Measurements from ENCODE around the gene PTTG1IP. TPM values are rescaled to one million over a fixed set of nuclear protein-coding genes. Genes with fewer than 3 reads are reported as not detected.

The PTTG1IP gene
- total and polyA plus RNA-seq, 10 of the 15 experiments (the other 5 are each of a cell fraction or from before 2014, with no cell fraction given), result 2.4 to 56.4 (median 44.4) TPM

GRCh38 chr21:44874240-44874496, 678 bp upstream of the PTTG1IP start:
- TF ChIP-seq SUZ12 (IDR thresholded peaks at IDR 0.05; ENCODE audit: unreplicated experiment) (no peak), SREBF1 (IDR thresholded peaks at IDR 0.05; ENCODE audit: low read length) (no peak), ASH2L (IDR thresholded peaks at IDR 0.05; ENCODE audit: borderline replicate concordance, low read depth) (peak; percentile 48; the same call in 1 of the 2 replicates), NKRF (conservative IDR thresholded peaks at IDR 0.05) (peak; percentile 82), YY1 (IDR thresholded peaks at IDR 0.05; ENCODE audit: low read depth, low read length) (peak; percentile 58; the same call in 1 of the 2 replicates)
- Histone ChIP-seq H3K4me2 (ENCODE audit: control insufficient read depth, insufficient read depth) (peak overlapping the region; percentile 64), H3K9ac (ENCODE audit: control insufficient read depth, insufficient read depth, low read length) (peak overlapping the region; percentile 92), H3K4me3 (peak overlapping the region; percentile 77), H3K4me1 (ENCODE audit: control insufficient read depth, insufficient read depth, low read length) (peaks cover 20% of the 10 kb centered on the region), H2AFZ (ENCODE audit: control insufficient read depth, low read depth, low read length) (peak overlapping the region; percentile 70), H3K79me2 (ENCODE audit: control insufficient read depth, insufficient read depth, low read length) (peaks cover 40% of the 10 kb centered on the region), H3K36me3 (ENCODE audit: control insufficient read depth in 2 of 2, insufficient read depth in 2 of 2, low read length in 1 of 2) (no peaks in the 10 kb centered on the region), H3K27ac (ENCODE audit: control insufficient read depth, insufficient read depth) (peak overlapping the region; percentile 67), H4K20me1 (ENCODE audit: control insufficient read depth, insufficient read depth) (peaks cover 8% of the 10 kb centered on the region), H3K27me3 (replicated peaks in 1 of 2; ENCODE audit: control insufficient read depth in 2 of 2, insufficient read depth in 2 of 2, low read length in 1 of 2) (no peaks in the 10 kb centered on the region), H3K9me3 (replicated peaks; ENCODE audit: control insufficient read depth, insufficient read depth, low read length) (no peaks in the 10 kb centered on the region)
- in situ Hi-C loops (cut with MboI) (no loop called here), intact Hi-C loops (cut with micrococcal nuclease; ENCODE audit: unreplicated experiment) (loop anchor here (2.0 to 5.0 kb wide), 3 partner anchors 57 to 72 kb away; partner anchors contain the start of genes SUMO3 and UBE2G2)
- ATAC-seq (no peak), DNase-seq (ENCODE audit: low read depth, low spot score) (no peak), FAIRE-seq (no peak)
- 0% methylated on average over 20 of the region's 20 CpGs for WGBS (ENCODE audit: insufficient coverage, insufficient replicate concordance, low lambda C conversion rate, missing lambda C conversion rate)
- RAD21 ChIA-PET (ENCODE audit: unreplicated experiment), result interaction anchor here (0.7 to 4.0 kb wide), 8 partner anchors 18 to 251 kb away, joined by 3 to 28 read pairs (median 6); partner anchors contain the start of genes SUMO3 and UBE2G2
- CTCF ChIA-PET, result interaction anchor here (1.4 to 7.4 kb wide), 6 partner anchors 28 to 81 kb away, joined by 3 to 67 read pairs (median 10); partner anchors contain the start of genes SUMO3 and UBE2G2
- BruUV-seq (replicated peaks), result TSS peak; percentile 91
- POLR2A ChIA-PET, result interaction anchor here (1.0 to 4.3 kb wide), 9 partner anchors 10 to 414 kb away, joined by 3 to 59 read pairs (median 4); partner anchors contain the start of genes POFUT2 and UBE2G2
- SMC1A ChIA-PET (ENCODE audit: uncharacterized antibody, unreplicated experiment), result interaction anchor here (0.7 to 4.7 kb wide), 7 partner anchors 7 to 81 kb away, joined by 3 to 31 read pairs (median 4); no protein-coding TSS in a partner anchor
